Measurements from ENCODE around the gene SPECC1. TPM values are rescaled to one million over a fixed set of nuclear protein-coding genes. Genes with fewer than 3 reads are reported as not detected.

The SPECC1 gene
- total RNA-seq, 1 experiment from 2014 or later, result 43.5 TPM

- BruUV-seq (replicated peaks), result no TSS peak
These were observed 225.1 kb downstream of the SPECC1 start for GRCh38 chr17:20234276-20234675.

More at GRCh38 chr17:20234276-20234675, 225.1 kb downstream of the SPECC1 start:
- no peaks in the 10 kb centered on the region for H3K79me2 ChIP-seq (ENCODE audit: insufficient read depth, low read length)
- RAD21 ChIA-PET (ENCODE audit: low non-redundant PET in 1 of 2, low total read pairs in 2 of 2, uncharacterized antibody in 2 of 2, unreplicated experiment in 2 of 2), result no interaction called here
- H3K4me2 ChIP-seq (ENCODE audit: low read length), result no peak overlapping the region
- no peaks in the 10 kb centered on the region for H4K20me1 ChIP-seq (ENCODE audit: insufficient read depth)
- peaks cover 0 to 6% of the 10 kb centered on the region in 2 experiments; a peak in 3 of 4 replicates for H3K36me3 ChIP-seq (ENCODE audit: control insufficient read depth in 1 of 2, insufficient read depth in 2 of 2, low read length in 2 of 2)
- no peak for ATAC-seq
- H3K4me1 ChIP-seq (ENCODE audit: control insufficient read depth in 1 of 2, insufficient read depth in 2 of 2, low read length in 2 of 2), result no peaks in the 10 kb centered on the region
- H3K27me3 ChIP-seq (ENCODE audit: insufficient read depth, low read length), result no peaks in the 10 kb centered on the region
- H2AFZ ChIP-seq (ENCODE audit: low read depth, low read length, poor library complexity, severe bottlenecking), result no peak overlapping the region
- CTCF ChIA-PET, result no interaction called here
- POLR2A ChIA-PET, result no interaction called here
- no peak overlapping the region for H3K4me3 ChIP-seq (replicated peaks in 1 of 2; ENCODE audit: low read depth in 1 of 2, low read length in 2 of 2)
- no peak for TF ChIP-seq JUND (IDR thresholded peaks at IDR 0.05)
- TF ChIP-seq POLR2A (IDR thresholded peaks at IDR 0.05; ENCODE audit: borderline replicate concordance, extremely low read depth, insufficient read depth, insufficient read length), result no peak
- no peak for TF ChIP-seq EGR1 (IDR thresholded peaks at IDR 0.05; ENCODE audit: low read depth)
- no peak for TF ChIP-seq ATF3 (IDR thresholded peaks at IDR 0.05)
- TF ChIP-seq ZNF274 (IDR thresholded peaks at IDR 0.05; ENCODE audit: low read depth, low read length), result no peak
- no peak for TF ChIP-seq CEBPB (IDR thresholded peaks at IDR 0.05; ENCODE audit: low read depth)
- no peak for TF ChIP-seq MAX (IDR thresholded peaks at IDR 0.05)
- no peak for TF ChIP-seq EZH2phosphoT487 (IDR thresholded peaks at IDR 0.05; ENCODE audit: borderline replicate concordance)
- TF ChIP-seq TCF7L2 (IDR thresholded peaks at IDR 0.05; ENCODE audit: borderline replicate concordance, extremely low read depth, insufficient read depth, insufficient read length), result no peak
- no peak for TF ChIP-seq YY1 (IDR thresholded peaks at IDR 0.05; ENCODE audit: extremely low read depth, insufficient replicate concordance, low read depth, low read length)
- TF ChIP-seq, protein P1, sequence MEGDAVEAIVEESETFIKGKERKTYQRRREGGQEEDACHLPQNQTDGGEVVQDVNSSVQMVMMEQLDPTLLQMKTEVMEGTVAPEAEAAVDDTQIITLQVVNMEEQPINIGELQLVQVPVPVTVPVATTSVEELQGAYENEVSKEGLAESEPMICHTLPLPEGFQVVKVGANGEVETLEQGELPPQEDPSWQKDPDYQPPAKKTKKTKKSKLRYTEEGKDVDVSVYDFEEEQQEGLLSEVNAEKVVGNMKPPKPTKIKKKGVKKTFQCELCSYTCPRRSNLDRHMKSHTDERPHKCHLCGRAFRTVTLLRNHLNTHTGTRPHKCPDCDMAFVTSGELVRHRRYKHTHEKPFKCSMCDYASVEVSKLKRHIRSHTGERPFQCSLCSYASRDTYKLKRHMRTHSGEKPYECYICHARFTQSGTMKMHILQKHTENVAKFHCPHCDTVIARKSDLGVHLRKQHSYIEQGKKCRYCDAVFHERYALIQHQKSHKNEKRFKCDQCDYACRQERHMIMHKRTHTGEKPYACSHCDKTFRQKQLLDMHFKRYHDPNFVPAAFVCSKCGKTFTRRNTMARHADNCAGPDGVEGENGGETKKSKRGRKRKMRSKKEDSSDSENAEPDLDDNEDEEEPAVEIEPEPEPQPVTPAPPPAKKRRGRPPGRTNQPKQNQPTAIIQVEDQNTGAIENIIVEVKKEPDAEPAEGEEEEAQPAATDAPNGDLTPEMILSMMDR (IDR thresholded peaks at IDR 0.05 in 2 of 3, conservative IDR thresholded peaks at IDR 0.05 in 1 of 3; ENCODE audit: borderline replicate concordance in 1 of 3, insufficient read depth in 1 of 3, low read depth in 2 of 3, low read length in 2 of 3), result no peak
- TF ChIP-seq POLR2AphosphoS5 (IDR thresholded peaks at IDR 0.05; ENCODE audit: low read depth, low read length), result no peak
- no peak for TF ChIP-seq FOSL1 (IDR thresholded peaks at IDR 0.05; ENCODE audit: low read depth)
- H3K9ac ChIP-seq (ENCODE audit: low read length), result no peak overlapping the region
- H3K9me3 ChIP-seq (ENCODE audit: control insufficient read depth in 1 of 2, insufficient read depth in 1 of 2, low read depth in 1 of 2, low read length in 2 of 2), result no peaks in the 10 kb centered on the region
- no peak overlapping the region for H3K27ac ChIP-seq (ENCODE audit: low read depth, low read length)
- DNase-seq (ENCODE audit: low read depth, low spot score), result no peak
- intact Hi-C loops (cut with micrococcal nuclease), result no loop called here
- no peaks in the 10 kb centered on the region for H3K9me2 ChIP-seq (ENCODE audit: insufficient read depth)

Measured in HCT116 (cell line).